Neural progenitor cell (in vitro differentiated cells): ENCODE results near the gene CFAP20DC. TPM values are rescaled to one million over a fixed set of nuclear protein-coding genes. Genes with fewer than 3 reads are reported as not detected.

ENCODE experiments used
- DNase-seq: peaks from one replicate; pipeline ENCODE4 v3.0.0-alpha.2; 2016; ENCODE audit warnings: low spot score
- H2AFZ ChIP-seq: fragments of 200-600 bp; sonication (generic); replicated peaks from 2 replicates; pipeline ENCODE4 v1.6.1; 2016; ENCODE audit warnings: antibody characterized with exemption
- H3F3A ChIP-seq: fragments of 200-600 bp; sonication (generic); 2 replicates; pipeline ENCODE4 v1.6.1; 2016; ENCODE audit warnings: antibody characterized with exemption, low read depth
- H3K27ac ChIP-seq: fragments of 200-600 bp; sonication (generic); 2 replicates; pipeline ENCODE4 v1.5.1; 2016; ENCODE audit warnings: mild to moderate bottlenecking
- H3K27me3 ChIP-seq: fragments of 200-600 bp; sonication (generic); 2 replicates; pipeline ENCODE4 v1.6.1; 2016; ENCODE audit warnings: mild to moderate bottlenecking, moderate library complexity
- H3K36me3 ChIP-seq: fragments of 200-600 bp; sonication (generic); 2 replicates; pipeline ENCODE4 v1.5.1; 2016
- H3K4me1 ChIP-seq: fragments of 200-600 bp; sonication (generic); 2 replicates; pipeline ENCODE4 v1.6.1; 2016; ENCODE audit warnings: mixed run types
- H3K4me2 ChIP-seq: fragments of 200-600 bp; sonication (generic); 2 replicates; pipeline ENCODE4 v1.6.1; 2016
- H3K4me3 ChIP-seq: fragments of 200-600 bp; sonication (generic); 2 replicates; pipeline ENCODE4 v1.5.1; 2016
- H3K79me2 ChIP-seq: fragments of 200-600 bp; sonication (generic); 2 replicates; pipeline ENCODE4 v1.6.1; 2016; ENCODE audit warnings: low read depth
- H3K9ac ChIP-seq: fragments of 200-600 bp; sonication (generic); 2 replicates; pipeline ENCODE4 v1.6.1; 2016
- H3K9me3 ChIP-seq: fragments of 200-600 bp; sonication (generic); 2 replicates; pipeline ENCODE4 v1.5.1; 2016; ENCODE audit warnings: low read depth
- H4K20me1 ChIP-seq: fragments of 200-600 bp; sonication (generic); 2 replicates; pipeline ENCODE4 v1.6.1; 2016; ENCODE audit warnings: low read depth
- H3K27ac Mint-ChIP-seq: 3 replicates; pipeline ENCODE4 v1.8.0; 2021; ENCODE audit warnings: mixed read lengths
- H3K27me3 Mint-ChIP-seq: 2 replicates; pipeline ENCODE4 v1.8.0; 2022; ENCODE audit warnings: low read depth, mild to moderate bottlenecking, inconsistent platforms, moderate library complexity, mixed read lengths; ENCODE audit not compliant: insufficient read depth
- H3K36me3 Mint-ChIP-seq: 3 replicates; pipeline ENCODE4 v1.8.0; 2021; ENCODE audit warnings: mixed read lengths
- H3K4me1 Mint-ChIP-seq: 3 replicates; pipeline ENCODE4 v1.8.0; 2021; ENCODE audit warnings: mixed read lengths
- H3K4me3 Mint-ChIP-seq: 3 replicates; pipeline ENCODE4 v1.8.0; 2021; ENCODE audit warnings: mild to moderate bottlenecking, moderate library complexity, mixed read lengths
- H3K9me3 Mint-ChIP-seq: 3 replicates; pipeline ENCODE4 v1.8.0; 2020; ENCODE audit warnings: mixed read lengths
- CTCF ChIP-seq: fragments of 200-600 bp; sonication (generic); IDR thresholded peaks from 2 replicates; pipeline ENCODE4 v1.5.1; 2017; ENCODE audit warnings: antibody characterized with exemption, mild to moderate bottlenecking
- EZH2 ChIP-seq: fragments of 200-600 bp; sonication (generic); IDR thresholded peaks from 2 replicates; pipeline ENCODE4 v1.6.1; 2017; ENCODE audit warnings: antibody characterized with exemption, mild to moderate bottlenecking, moderate library complexity
- EZH2phosphoT487 ChIP-seq: fragments of 200-600 bp; sonication (generic); IDR thresholded peaks from 2 replicates; pipeline ENCODE4 v1.6.1; 2017; ENCODE audit warnings: antibody characterized with exemption
- total RNA-seq: library from RNA; depleted of rRNA; stranded (reverse); fragments of >200 nt; gene quantifications from 2 replicates; pipeline ENCODE4 v1.2.3, GENCODE V29; 2015; ENCODE audit warnings: low replicate concordance

CFAP20DC gene
- total RNA-seq, 1 donor from 2014 or later, result 14.0 TPM

- no peaks in the 10 kb centered on the region for H3K36me3 ChIP-seq
- Mint-ChIP-seq H3K4me1 (no peaks in the 10 kb centered on the region), H3K27ac (no peak overlapping the region), H3K27me3 (no peaks in the 10 kb centered on the region), H3K36me3 (no peaks in the 10 kb centered on the region), H3K9me3 (peaks cover 5% of the 10 kb centered on the region), H3K4me3 (no peak overlapping the region)
- H3K4me3 ChIP-seq, result no peak overlapping the region
- H2AFZ ChIP-seq, result no peak overlapping the region
- H3K4me2 ChIP-seq, result no peak overlapping the region
- no peaks in the 10 kb centered on the region for H3F3A ChIP-seq
- no peaks in the 10 kb centered on the region for H3K79me2 ChIP-seq
- TF ChIP-seq CTCF (no peak), EZH2phosphoT487 (no peak), EZH2 (no peak)
- DNase-seq, result no peak
- H3K27me3 ChIP-seq, result no peaks in the 10 kb centered on the region
- no peak overlapping the region for H3K9ac ChIP-seq
- no peaks in the 10 kb centered on the region for H3K4me1 ChIP-seq
- no peaks in the 10 kb centered on the region for H4K20me1 ChIP-seq
- no peaks in the 10 kb centered on the region for H3K9me3 ChIP-seq
- H3K27ac ChIP-seq, result no peak overlapping the region
Observed at GRCh38 chr3:58946875-58947274, 103.0 kb downstream of the CFAP20DC start.

GRCh38 chr3:58938057-58938456, 111.8 kb downstream of the CFAP20DC start:
- Histone ChIP-seq H3K4me1 (no peaks in the 10 kb centered on the region), H3K27me3 (no peaks in the 10 kb centered on the region), H3F3A (no peaks in the 10 kb centered on the region), H3K9ac (no peak overlapping the region), H3K79me2 (no peaks in the 10 kb centered on the region), H2AFZ (no peak overlapping the region), H3K4me2 (no peak overlapping the region), H4K20me1 (no peaks in the 10 kb centered on the region), H3K4me3 (no peak overlapping the region), H3K36me3 (no peaks in the 10 kb centered on the region), H3K9me3 (no peaks in the 10 kb centered on the region), H3K27ac (no peak overlapping the region)
- Mint-ChIP-seq H3K9me3 (no peaks in the 10 kb centered on the region), H3K27ac (no peak overlapping the region), H3K4me1 (no peaks in the 10 kb centered on the region), H3K36me3 (no peaks in the 10 kb centered on the region), H3K4me3 (no peak overlapping the region), H3K27me3 (no peaks in the 10 kb centered on the region)
- no peak for DNase-seq
- no peak for TF ChIP-seq EZH2phosphoT487
- TF ChIP-seq EZH2, result no peak
- no peak for TF ChIP-seq CTCF

- no peak for DNase-seq
- no peaks in the 10 kb centered on the region for H3K36me3 Mint-ChIP-seq
- TF ChIP-seq CTCF, result no peak
- no peak for TF ChIP-seq EZH2
- TF ChIP-seq EZH2phosphoT487, result no peak
- no peaks in the 10 kb centered on the region for H3K27me3 Mint-ChIP-seq
- Histone ChIP-seq H3K9me3 (peaks cover 3% of the 10 kb centered on the region), H3K4me1 (no peaks in the 10 kb centered on the region), H3K4me2 (no peak overlapping the region), H4K20me1 (no peaks in the 10 kb centered on the region), H3K9ac (no peak overlapping the region), H3F3A (no peaks in the 10 kb centered on the region), H3K79me2 (no peaks in the 10 kb centered on the region), H3K27me3 (no peaks in the 10 kb centered on the region), H3K4me3 (no peak overlapping the region), H3K27ac (no peak overlapping the region), H3K36me3 (no peaks in the 10 kb centered on the region), H2AFZ (no peak overlapping the region)
- no peaks in the 10 kb centered on the region for H3K4me1 Mint-ChIP-seq
- no peaks in the 10 kb centered on the region for H3K9me3 Mint-ChIP-seq
- no peak overlapping the region for H3K27ac Mint-ChIP-seq
- no peak overlapping the region for H3K4me3 Mint-ChIP-seq
Observed at GRCh38 chr3:58924578-58924977, 125.2 kb downstream of the CFAP20DC start.
